Ovary (tissue), 3 donors: ENCODE results near the gene ARF5.

Experiments used
- CTCF ChIP-seq, 3 donors: fragments of 450-650 bp in 2 of 3; fragments of 200-600 bp in 1 of 3; IDR thresholded peaks; one replicate each; pipeline versions ENCODE4 v1.5.1 to v1.8.0; 2016 to 2022; ENCODE audit warnings: antibody characterized with exemption in 3 of 3, mild to moderate bottlenecking in 1 of 3
- EP300 ChIP-seq: sonication (generic); formaldehyde crosslinking; IDR thresholded peaks from one replicate; pipeline ENCODE4 v1.6.1; 2017; ENCODE audit warnings: antibody characterized with exemption
- POLR2A ChIP-seq: fragments of 450-650 bp; IDR thresholded peaks from one replicate; pipeline ENCODE4 v1.6.1; 2017; ENCODE audit warnings: antibody characterized with exemption, mild to moderate bottlenecking, moderate library complexity
- donor health status: DM: no; HTN: no; CAD: no.

DNA sequence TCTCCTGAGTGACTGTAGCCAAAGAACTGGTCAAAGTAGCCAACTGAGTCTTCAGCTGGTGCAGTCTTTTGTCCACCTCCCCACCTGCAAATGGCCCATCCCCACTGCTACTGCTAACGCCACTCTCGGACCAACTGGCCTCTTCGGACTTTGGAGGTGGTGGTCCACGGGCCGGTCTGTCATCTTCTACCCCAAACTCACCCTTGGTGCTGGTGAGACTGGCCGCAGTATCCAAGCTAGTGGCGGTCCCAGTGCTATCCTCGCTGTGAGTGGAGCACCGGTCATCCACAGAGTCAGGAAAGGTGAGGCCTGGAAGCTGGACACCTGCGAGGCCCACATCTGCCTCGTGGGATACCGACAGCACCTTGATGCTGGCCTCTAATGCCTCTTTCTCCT is 3.6 kb upstream of the ARF5 start:
- TF ChIP-seq CTCF (IDR thresholded peaks at IDR 0.05) (no peak), POLR2A (no peak), EP300 (no peak)
